SK-N-SH treated with all-trans-retinoic acid at 6 μM for 48 hours (cell line): ENCODE data around the gene PDE5A.
"Not testable (repeated sequence)": the region's sequence is repeated elsewhere in the genome, so short reads cannot be mapped to it uniquely, and the experiment has no call there.

ENCODE experiments used
- ATAC-seq: fragments of 200-7000 bp; cut with Tn5 transposase; 3 replicates; pipeline ENCODE4 v1.9.1; 2020; ENCODE audit warnings: mild to moderate bottlenecking, moderate library complexity
- CREB5 ChIP-seq: fragments of 250-450 bp; sonication (Bioruptor Pico); IDR thresholded peaks from 2 replicates; pipeline ENCODE4 v1.5.1; 2020; ENCODE audit warnings: low read depth, mild to moderate bottlenecking, moderate library complexity
- CSDC2 ChIP-seq: fragments of 250-450 bp; sonication (Bioruptor Pico); IDR thresholded peaks from 2 replicates; pipeline ENCODE4 v1.5.0; 2020; ENCODE audit warnings: mild to moderate bottlenecking, moderate library complexity
- CSRNP3 ChIP-seq: fragments of 250-450 bp; sonication (Bioruptor Pico); IDR thresholded peaks from 2 replicates; pipeline ENCODE4 v1.5.1; 2021; ENCODE audit warnings: mild to moderate bottlenecking, moderate library complexity
- GLIS3 ChIP-seq: fragments of 250-450 bp; sonication (Bioruptor Pico); IDR thresholded peaks from 2 replicates; pipeline ENCODE4 v1.5.0; 2020; ENCODE audit warnings: mild to moderate bottlenecking, moderate library complexity
- ISL1 ChIP-seq: fragments of 250-450 bp; sonication (Bioruptor Pico); IDR thresholded peaks from 2 replicates; pipeline ENCODE4 v2.1.2; 2022; ENCODE audit warnings: mild to moderate bottlenecking, moderate library complexity
- OSR1 ChIP-seq: fragments of 250-450 bp; sonication (Bioruptor Pico); IDR thresholded peaks from 2 replicates; pipeline ENCODE4 v1.8.0; 2022; ENCODE audit warnings: moderate library complexity, mild to moderate bottlenecking, inconsistent platforms
- TCF4 ChIP-seq: fragments of 250-450 bp; sonication (Bioruptor Pico); IDR thresholded peaks from 2 replicates; pipeline ENCODE4 v1.8.0; 2021; ENCODE audit warnings: mild to moderate bottlenecking, moderate library complexity, borderline replicate concordance
- TSHZ2 ChIP-seq: fragments of 250-450 bp; sonication (Bioruptor Pico); IDR thresholded peaks from 2 replicates; pipeline ENCODE4 v1.5.0; 2020; ENCODE audit warnings: mild to moderate bottlenecking, moderate library complexity
- ZC3H10 ChIP-seq: fragments of 250-450 bp; sonication (Bioruptor Pico); IDR thresholded peaks from 2 replicates; pipeline ENCODE4 v1.5.1; 2021; ENCODE audit warnings: mild to moderate bottlenecking, moderate library complexity
- ZNF70 ChIP-seq: fragments of 450-650 bp; formaldehyde crosslinking; IDR thresholded peaks from 2 replicates; pipeline ENCODE4 v1.5.0; 2020; ENCODE audit warnings: mild to moderate bottlenecking, moderate library complexity

The PDE5A gene

GRCh38 chr4:119663160-119663788, 34.7 kb upstream of the PDE5A start (continued):
- no peak for TF ChIP-seq TSHZ2 (CRISPR knock-in tag)
- TF ChIP-seq ISL1 (CRISPR knock-in tag): no peak
- no peak for TF ChIP-seq ZNF70 (CRISPR knock-in tag)
- TF ChIP-seq ZC3H10: no peak
- TF ChIP-seq GLIS3: no peak

GRCh38 chr4:119662612-119663011, 34.0 kb upstream of the PDE5A start:
- ATAC-seq: not testable (repeated sequence)

- TF ChIP-seq CREB5 (no peak), ISL1 (CRISPR knock-in tag) (peak; percentile 36)
- ATAC-seq: no peak
These were observed 32.6 kb upstream of the PDE5A start for GRCh38 chr4:119661231-119661630.

- TF ChIP-seq ISL1 (CRISPR knock-in tag) (peak; percentile 83), CSDC2 (no peak), GLIS3 (0 out of 2 replicates have a peak, but pooled peaks have one; percentile 47), TCF4 (CRISPR knock-in tag) (peak; percentile 59; the same call in 1 of the 2 replicates), ZC3H10 (no peak), TSHZ2 (CRISPR knock-in tag) (peak; percentile 58; the same call in 1 of the 2 replicates), CSRNP3 (CRISPR knock-in tag) (no peak), OSR1 (CRISPR knock-in tag) (no peak)
- no peak for ATAC-seq
These were observed 31.0 kb upstream of the PDE5A start for GRCh38 chr4:119659576-119659975.

- ATAC-seq: peak; percentile 53
These were observed 28.6 kb upstream of the PDE5A start for GRCh38 chr4:119657111-119657611.

More at GRCh38 chr4:119657111-119657611, 28.6 kb upstream of the PDE5A start:
- TF ChIP-seq ZNF70 (CRISPR knock-in tag): peak; percentile 76
- TF ChIP-seq GLIS3: 0 out of 2 replicates have a peak, but pooled peaks have one; percentile 8
- TF ChIP-seq ISL1 (CRISPR knock-in tag): peak; percentile 93
- TF ChIP-seq OSR1 (CRISPR knock-in tag): no peak
- 0 out of 2 replicates have a peak, but pooled peaks have one; percentile 12 for TF ChIP-seq CREB5
- TF ChIP-seq, all 23 proteins: peak for 4
